HL-60 (cell line): ENCODE data around the gene SPATA31D4.

Source experiments
- DNase-seq, 2 experiments: peaks; one replicate each; pipeline ENCODE4 v3.0.0-alpha.2; 2010 to 2020; ENCODE audit warnings: low read depth in 1 of 2, low spot score in 1 of 2
- H3K27ac ChIP-seq: fragments of 250-450 bp; sonication (Bioruptor Pico); replicated peaks from 2 replicates; pipeline ENCODE4 v1.5.1; 2020; ENCODE audit warnings: mild to moderate bottlenecking, moderate library complexity
- H3K27me3 ChIP-seq: fragments of 250-450 bp; sonication (Bioruptor Pico); 2 replicates; pipeline ENCODE4 v1.5.1; 2021; ENCODE audit warnings: mild to moderate bottlenecking, moderate library complexity; ENCODE audit not compliant: insufficient read depth, poor library complexity, severe bottlenecking
- H3K4me3 ChIP-seq: replicated peaks from 2 replicates; pipeline ENCODE4 v1.5.1; 2011; ENCODE audit warnings: mild to moderate bottlenecking, control low read depth, low read length; ENCODE audit not compliant: insufficient read depth
- CTCF ChIP-seq: IDR thresholded peaks from one replicate; pipeline ENCODE4 v1.5.1; 2011; ENCODE audit warnings: low read length, control low read depth, inconsistent platforms; ENCODE audit not compliant: insufficient read depth
- GABPA ChIP-seq: IDR thresholded peaks from 2 replicates; pipeline ENCODE4 v1.6.1; 2012; ENCODE audit warnings: low read depth
- POLR2AphosphoS5 ChIP-seq: IDR thresholded peaks from 2 replicates; pipeline ENCODE4 v1.6.1; 2012; ENCODE audit warnings: low read depth
- REST ChIP-seq: IDR thresholded peaks from 2 replicates; pipeline ENCODE4 v1.6.1; 2012; ENCODE audit warnings: low read depth; ENCODE audit not compliant: insufficient replicate concordance
- SPI1 ChIP-seq: IDR thresholded peaks from 2 replicates; pipeline ENCODE4 v1.6.1; 2012; ENCODE audit warnings: low read depth, mild to moderate bottlenecking, borderline replicate concordance

The SPATA31D4 gene

DNA sequence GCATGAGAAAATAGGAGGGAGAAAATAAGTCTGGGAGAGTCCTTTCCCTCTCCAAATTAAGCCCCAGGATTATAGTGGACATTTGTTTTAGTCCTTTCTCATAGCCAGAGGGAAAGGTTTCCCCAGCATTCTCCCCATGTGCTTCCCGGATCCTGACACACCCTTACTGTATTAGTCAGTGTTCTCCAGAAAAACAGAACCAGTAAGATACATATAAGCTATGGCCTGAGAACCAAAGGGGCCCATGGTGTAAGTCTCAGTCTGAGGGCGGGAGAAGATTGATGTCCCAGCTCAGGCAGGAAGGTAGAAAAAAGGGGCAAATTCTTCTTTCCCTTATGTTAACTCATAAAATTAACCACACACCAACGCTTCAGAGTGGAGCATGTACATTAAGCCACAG is 25.6 kb upstream of the SPATA31D4 start:
- H3K27me3 ChIP-seq = no peaks in the 10 kb centered on the region
- H3K27ac ChIP-seq = no peak overlapping the region
- no peak overlapping the region for H3K4me3 ChIP-seq
- DNase-seq = no peak
- TF ChIP-seq SPI1 (no peak), REST (no peak), GABPA (no peak), POLR2AphosphoS5 (no peak), CTCF (no peak)

DNA sequence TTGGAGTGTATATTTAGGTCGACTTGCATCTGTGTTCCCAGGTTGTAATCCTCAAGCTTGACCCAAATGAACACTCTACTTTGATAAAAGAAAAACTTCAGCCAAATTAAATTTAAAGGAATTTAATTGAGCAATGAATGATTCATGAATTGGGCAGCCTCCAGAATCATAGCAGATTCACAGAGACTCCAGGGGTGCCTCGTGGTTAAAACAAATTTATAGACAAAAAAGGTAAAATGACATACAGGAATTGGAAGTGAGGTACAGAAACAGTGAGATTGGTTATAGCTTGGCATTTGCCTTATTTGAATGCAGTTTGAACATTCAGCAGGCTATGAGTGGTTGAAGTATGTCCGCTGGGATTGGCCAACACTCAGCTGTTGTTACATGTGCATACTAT is 21.6 kb upstream of the SPATA31D4 start:
- H3K27me3 ChIP-seq = no peaks in the 10 kb centered on the region
- DNase-seq = no peak
- no peak overlapping the region for H3K27ac ChIP-seq
- H3K4me3 ChIP-seq = no peak overlapping the region
- no peak for TF ChIP-seq GABPA
- TF ChIP-seq CTCF = no peak
- TF ChIP-seq REST = no peak
- no peak for TF ChIP-seq POLR2AphosphoS5
- no peak for TF ChIP-seq SPI1

DNA sequence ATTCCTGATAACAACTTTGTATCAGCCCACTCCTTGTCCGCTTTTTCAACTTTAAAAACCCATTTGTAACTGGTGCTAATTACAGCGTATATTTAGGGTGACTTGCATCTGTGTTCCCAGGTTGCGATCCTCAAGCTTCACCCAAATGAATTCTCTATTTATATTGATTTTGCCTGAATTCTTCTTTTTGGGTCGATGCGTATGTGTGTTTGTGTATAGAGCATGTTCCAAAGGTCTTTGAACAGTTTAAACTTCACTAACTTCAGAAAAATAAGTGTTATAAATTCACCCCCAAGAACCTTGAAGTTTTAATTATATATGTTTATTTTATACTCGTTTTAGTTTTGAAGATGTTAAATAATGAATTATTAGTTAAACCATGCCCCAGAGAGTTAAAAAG is 16.1 kb upstream of the SPATA31D4 start:
- DNase-seq = no peak
- no peak overlapping the region for H3K27ac ChIP-seq
- TF ChIP-seq CTCF = no peak
- TF ChIP-seq POLR2AphosphoS5 = no peak
- no peak for TF ChIP-seq SPI1
- no peak for TF ChIP-seq GABPA
- no peak for TF ChIP-seq REST
- H3K4me3 ChIP-seq = no peak overlapping the region
- no peaks in the 10 kb centered on the region for H3K27me3 ChIP-seq
